GM10266 (cell line): ENCODE results near the gene SLC1A6.
"Not testable (repeated sequence)": the region's sequence is repeated elsewhere in the genome, so short reads cannot be mapped to it uniquely, and the experiment has no call there.

Experiments used
- DNase-seq: peaks from one replicate; pipeline ENCODE4 v3.0.0; 2012; ENCODE audit errors: extremely low spot score
- CTCF ChIP-seq: IDR thresholded peaks from 2 replicates; pipeline ENCODE4 v1.5.1; 2012; ENCODE audit warnings: mild to moderate bottlenecking, low read depth; ENCODE audit not compliant: control insufficient read depth, insufficient read depth; ENCODE audit errors: missing control alignments

The SLC1A6 gene

GRCh38 chr19:14957464-14957863 lies 22.2 kb downstream of the SLC1A6 start:
- TF ChIP-seq CTCF = no peak
- no peak for DNase-seq

DNA sequence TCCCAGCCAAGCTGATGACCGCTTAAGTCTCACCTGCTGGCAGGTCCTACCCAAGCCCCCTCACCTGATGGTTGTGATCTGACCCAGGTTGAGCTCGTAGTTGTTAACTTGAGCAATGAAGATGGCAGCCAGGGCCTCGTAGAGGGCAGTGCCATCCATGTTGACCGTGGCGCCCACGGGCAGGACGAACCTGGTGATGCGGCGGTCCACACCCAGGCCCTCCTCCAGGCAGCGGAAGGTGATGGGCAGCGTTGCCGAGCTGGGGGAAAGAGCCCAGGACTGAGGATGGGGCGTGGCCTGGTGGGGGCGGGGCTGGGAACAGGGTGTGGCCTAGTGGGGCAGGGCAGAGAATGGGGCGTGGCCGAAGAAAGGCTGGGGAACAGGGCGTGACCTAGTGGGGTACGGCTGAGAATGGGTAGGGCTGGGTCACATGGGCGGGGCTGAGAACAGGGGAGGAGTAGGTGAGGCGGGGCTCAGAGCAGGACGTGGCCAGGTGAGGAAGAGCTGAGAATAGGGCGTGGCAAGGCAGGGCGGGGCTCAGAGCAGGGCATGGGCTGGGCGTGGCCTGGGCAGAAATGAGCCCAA lies 25.5 kb downstream of the SLC1A6 start:
- DNase-seq = no peak
- TF ChIP-seq CTCF = no peak

GRCh38 chr19:14952767-14953166 lies 26.9 kb downstream of the SLC1A6 start:
- DNase-seq = no peak
- no peak for TF ChIP-seq CTCF

DNA sequence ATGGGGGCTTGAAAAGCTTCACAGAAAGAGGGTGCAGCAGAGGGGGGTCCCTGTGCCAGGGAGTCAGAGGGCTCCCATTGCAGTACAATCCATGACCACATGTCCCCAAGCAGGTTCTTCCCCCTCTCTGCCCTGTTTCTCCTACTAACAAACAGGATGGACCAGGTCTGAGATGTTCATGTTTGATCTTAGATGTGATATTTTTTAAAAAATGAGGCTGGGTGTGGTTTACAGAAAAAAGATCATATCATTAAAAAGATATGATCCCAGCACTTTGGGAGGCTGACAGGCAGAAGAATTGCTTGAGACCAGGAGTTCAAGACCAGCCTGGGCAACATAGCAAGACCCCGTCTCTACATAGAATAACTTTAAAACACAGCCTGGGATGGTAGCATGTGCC lies 29.2 kb downstream of the SLC1A6 start:
- no peak for TF ChIP-seq CTCF
- DNase-seq = no peak

- no peak for DNase-seq
- no peak for TF ChIP-seq CTCF
Observed at GRCh38 chr19:14949876-14950275, 29.8 kb downstream of the SLC1A6 start.

- DNase-seq = not testable (repeated sequence)
Observed at GRCh38 chr19:14949413-14949812, 30.3 kb downstream of the SLC1A6 start.

GRCh38 chr19:14944456-14944855 lies 35.2 kb downstream of the SLC1A6 start:
- DNase-seq = no peak
- TF ChIP-seq CTCF = no peak

DNA sequence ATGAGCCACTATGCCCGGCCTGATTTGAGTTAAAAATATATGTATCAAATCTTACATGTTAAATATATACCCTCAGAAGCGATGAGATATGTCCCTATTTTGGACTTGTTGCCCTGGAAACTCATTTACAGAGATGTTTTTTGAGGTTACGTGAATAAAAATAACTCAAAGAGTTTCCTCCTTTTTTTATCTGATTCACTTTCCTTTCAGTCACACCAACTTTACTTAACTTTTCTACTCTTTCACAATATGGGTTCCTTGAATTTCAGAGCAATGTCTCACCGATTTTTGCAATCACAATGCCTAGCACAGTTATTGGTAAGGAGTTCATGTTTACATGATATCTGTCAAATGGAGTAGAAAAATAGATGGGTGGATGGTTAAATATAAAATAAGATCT lies 36.1 kb downstream of the SLC1A6 start:
- DNase-seq = peak; percentile 66
- no peak for TF ChIP-seq CTCF
